Hematopoietic multipotent progenitor cell treated with erythropoietin and hydrocortisone succinate and interleukin-3 and kit ligand, for 6 days (in vitro differentiated cells): ENCODE data around the gene DCHS1.
A peak's percentile ranks its signal among the peaks of the same experiment; 100 is the strongest.

Source experiments
- DNase-seq: peaks from one replicate; pipeline ENCODE4 v3.0.0-alpha.2; 2015

The DCHS1 gene

DNA sequence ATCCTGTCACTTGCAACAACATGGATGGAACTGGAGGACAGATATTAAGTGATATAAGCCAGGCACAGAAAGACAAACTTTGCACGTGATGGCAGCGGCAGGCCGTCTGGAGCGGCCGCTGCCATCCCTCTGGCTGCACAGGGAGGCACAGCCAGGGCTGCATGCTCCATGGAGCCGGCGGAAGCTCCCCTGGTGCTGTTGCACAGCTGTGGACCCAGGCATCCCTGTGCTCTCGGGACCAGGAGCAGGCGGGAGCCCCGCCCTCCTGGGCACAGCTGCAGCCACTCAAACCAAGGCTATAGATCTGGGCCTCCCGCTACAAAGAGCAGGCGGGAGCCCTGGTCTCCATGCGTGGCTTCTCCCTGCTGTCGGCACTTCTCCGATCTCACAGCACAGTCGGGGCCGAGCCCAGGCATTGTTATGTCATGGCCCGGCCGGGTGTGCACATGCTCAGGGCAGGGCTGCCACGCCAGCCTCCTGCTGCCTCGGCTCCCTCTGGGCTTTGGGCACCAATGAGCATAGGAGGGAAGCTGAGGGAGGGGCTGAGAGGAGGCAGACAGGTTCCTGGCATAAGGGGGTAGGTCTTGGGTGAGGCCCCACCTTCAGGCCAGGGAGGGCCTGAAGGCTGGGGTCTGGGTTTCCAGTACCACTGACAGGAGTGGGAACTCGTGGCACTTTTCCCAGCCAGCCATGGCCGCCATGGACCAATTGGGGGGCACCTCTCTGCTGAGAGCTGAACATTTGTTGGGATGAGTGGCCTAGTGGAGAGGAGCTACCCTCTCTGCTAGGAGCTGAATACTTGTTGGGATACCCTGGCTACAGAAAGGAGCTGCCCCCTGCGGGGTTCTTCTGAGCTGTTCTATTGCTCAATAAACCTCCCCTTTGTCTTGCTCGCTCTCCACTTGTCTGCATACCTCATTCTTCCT is 68.9 kb downstream of the DCHS1 start:
- no peak for DNase-seq

DNA sequence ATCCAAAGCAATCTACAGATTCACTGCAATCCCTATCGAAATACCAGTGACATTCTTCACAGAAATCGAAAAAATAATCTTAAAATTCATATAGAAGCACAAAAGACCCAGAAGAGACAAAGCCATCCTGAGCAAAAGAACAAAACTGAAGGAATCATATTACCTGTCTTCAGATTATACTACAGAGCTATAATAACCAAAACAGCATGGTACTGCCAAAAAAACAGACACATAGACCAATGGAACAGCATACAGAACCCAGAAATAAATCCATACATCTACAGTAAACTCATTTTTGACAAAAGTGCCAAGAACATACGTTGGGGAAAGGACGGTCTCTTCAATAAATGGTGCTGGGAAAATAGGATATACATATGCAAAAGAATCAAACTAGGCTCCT is 71.1 kb downstream of the DCHS1 start:
- DNase-seq, result no peak

DNA sequence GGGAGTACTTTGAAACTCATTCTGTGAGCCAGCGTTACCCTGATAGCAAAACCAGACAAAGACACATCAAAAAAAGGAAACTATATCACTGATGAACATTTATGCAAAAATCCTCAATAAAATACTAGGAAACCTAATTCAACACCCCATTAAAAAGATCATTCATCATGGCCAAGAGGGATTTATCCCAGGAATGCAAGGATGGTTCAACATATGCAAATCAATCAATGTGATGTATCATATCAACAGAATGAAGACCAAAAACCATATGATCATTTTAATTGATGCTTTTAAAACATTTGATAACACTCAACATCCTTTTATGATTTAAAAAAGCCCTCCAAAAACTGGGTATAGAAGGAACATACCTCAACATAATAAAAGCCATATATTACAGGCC is 72.0 kb downstream of the DCHS1 start:
- DNase-seq, result no peak

DNA sequence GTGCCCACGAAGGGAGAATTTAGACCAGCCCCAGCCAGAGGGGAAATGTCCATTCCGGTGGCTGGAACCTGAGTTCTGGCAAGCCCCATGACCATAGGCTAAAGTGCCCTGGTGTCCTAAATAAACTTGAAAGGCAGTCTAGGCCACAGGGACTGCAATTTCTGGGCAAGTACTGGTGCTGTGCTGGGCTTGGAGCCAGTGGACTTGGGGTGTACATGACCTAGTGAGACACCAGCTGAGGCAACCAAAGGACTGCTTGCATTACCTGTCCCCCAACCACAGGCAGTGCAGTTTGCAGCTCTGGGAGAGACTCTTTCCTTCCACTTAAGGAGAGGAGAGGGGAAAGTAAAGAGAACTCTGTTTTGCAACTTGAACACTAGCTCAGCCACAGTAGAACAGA is 75.9 kb downstream of the DCHS1 start:
- no peak for DNase-seq

DNA sequence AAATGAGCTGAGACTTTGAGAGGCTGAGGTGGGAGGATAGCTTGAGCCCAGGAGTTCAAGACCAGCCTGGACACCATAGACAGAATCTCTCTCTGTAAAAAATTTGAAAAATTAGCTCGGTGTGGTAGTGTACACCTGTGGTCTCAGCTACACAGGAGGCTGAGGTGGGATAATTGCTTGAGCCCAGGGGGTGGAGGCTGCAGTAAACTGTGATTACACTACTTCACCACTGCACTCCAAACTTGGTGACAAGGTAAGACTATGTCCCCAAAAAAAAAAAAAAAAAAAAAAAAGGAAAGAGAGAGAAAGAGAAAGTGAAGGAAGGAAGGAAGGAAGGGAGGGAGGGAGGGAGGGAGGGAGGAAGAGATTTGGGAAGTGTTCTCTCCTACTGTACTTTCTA is 77.5 kb downstream of the DCHS1 start:
- no peak for DNase-seq

DNA sequence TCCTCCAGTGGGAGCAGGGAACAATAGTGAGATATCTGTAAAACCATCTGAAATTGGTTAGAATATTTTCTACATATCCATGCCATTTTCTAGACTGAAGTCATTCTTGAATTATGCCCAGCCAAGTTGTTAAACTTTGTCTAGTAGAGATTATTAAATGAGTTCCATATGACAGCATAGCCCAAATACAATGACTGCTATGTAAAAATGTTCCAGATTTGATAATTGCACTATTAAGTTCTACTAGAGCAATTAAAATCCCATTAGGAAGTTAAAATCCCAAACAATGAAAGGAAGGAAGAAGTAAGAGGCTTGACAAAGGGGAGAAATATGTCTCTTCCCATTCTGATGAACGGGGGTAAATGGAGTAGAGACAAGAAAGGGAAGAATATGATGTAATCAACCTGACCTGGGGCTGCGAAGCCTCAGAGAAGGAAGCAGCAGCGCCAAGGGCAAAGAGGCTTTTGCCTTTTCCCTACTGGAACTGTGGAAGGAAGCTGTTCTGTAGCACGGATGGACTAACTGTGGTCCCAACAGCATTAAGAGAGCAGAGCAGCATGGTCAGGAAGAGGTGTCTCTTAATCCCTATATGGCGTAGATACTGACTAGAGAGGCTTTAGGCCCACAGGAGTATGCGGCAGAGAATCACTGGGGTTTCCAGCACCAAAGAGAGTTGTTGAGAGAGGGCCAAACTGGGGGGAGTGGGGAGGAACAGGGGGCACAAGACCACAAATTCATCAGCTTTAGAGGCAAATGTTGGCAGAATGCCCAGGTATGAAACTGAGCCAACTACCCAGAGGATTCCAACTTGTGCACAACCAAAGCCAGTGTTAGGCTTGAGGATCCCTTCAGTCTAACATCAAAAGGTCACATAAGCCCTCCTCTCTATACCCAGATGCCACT is 78.9 kb downstream of the DCHS1 start:
- DNase-seq, result peak; percentile 61

DNA sequence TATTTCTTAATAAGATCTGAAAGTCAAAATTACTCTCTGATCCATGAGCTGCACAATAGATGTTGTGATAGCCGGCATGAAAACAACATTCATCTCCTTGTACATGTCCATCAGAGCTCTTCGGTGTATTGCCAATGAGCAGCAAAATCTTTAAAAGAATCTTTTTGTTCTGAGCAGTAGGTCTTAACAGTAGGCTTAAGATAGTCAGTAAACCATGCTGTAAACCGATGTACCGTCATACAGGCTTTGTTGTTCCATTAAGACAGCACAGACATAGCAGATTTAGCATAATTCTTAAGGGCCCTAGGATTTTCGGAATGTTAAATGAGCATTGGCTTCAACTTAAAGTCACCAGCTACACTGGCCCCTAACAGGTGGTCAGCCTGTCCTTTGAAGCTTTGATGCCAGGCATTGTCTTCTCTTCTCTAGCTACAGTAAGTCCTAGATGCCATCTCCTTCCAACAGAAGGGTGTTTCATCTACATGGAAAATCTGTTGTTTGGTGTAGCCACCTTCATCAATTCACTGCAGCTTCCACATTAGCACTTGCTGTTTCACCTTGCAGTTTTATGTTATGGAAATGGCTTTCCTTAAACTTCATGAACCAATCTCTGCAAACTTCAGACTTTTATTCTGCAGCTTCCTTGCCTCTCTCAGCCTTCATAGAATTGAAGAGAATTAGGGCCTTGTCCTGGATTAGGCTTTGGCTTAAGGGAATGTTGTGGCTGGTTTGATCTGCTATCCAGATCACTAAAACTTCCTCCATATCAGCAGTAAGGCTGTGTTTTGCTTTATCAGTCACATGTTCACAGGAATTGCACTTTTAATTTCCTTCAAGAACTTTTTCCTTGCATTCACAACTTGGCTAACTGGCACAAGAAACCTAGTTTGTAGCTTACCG is 80.5 kb downstream of the DCHS1 start:
- no peak for DNase-seq

DNA sequence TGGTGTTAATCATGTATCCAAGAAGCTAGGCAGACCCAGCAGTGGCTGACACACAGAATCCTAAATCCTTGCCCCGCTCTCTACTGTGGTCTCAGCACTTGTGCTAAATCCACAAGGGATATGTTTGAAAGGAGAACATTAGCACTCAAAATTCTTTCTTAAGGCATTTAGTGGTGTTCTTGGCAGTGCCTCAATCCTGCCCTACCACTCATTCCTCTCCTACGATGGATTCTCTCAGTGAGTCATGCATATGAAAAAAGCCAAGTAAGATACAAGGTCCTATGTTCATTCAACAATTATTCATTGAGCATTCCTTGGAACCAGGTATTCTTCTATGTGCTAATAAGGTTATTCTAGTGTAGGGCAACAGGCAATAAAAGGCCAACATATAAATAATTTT is 83.4 kb downstream of the DCHS1 start:
- DNase-seq, result no peak

DNA sequence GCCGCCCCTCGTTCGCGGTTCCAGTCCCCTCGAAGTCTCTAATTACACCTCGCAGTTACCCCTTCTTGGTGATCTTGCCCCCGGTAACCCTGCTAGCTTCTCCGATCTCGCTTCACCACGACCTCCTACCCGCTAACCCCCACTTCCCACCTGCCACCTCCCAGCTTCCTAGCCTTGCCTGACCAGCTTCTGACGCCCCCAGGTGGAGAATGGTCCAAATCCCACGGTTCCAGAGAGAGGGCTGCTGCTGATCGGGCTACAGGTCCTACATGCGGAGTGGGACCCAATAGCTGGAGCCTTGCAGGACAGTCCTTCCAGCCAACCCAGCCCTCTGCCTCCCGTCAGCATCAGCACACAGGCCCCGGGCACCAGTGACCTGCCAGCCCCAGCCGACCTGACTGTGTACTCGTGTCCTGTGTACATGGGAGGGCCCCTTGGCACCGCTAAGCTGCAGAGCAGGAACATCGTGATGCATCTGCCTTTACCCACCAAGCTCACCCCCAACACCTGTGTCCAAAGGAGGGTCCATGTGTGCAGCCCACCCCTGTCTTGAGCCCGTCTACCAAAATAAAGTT is 84.1 kb downstream of the DCHS1 start:
- no peak for DNase-seq
